Activated T-cell treated with anti-CD3 and anti-CD28 coated beads for 1 hour (primary cell): ENCODE data around the gene PFDN5.

Experiments used
- DNase-seq: peaks from one replicate; pipeline ENCODE4 v3.0.0-alpha.2; 2020; ENCODE audit warnings: low read depth

Gene PFDN5

DNA sequence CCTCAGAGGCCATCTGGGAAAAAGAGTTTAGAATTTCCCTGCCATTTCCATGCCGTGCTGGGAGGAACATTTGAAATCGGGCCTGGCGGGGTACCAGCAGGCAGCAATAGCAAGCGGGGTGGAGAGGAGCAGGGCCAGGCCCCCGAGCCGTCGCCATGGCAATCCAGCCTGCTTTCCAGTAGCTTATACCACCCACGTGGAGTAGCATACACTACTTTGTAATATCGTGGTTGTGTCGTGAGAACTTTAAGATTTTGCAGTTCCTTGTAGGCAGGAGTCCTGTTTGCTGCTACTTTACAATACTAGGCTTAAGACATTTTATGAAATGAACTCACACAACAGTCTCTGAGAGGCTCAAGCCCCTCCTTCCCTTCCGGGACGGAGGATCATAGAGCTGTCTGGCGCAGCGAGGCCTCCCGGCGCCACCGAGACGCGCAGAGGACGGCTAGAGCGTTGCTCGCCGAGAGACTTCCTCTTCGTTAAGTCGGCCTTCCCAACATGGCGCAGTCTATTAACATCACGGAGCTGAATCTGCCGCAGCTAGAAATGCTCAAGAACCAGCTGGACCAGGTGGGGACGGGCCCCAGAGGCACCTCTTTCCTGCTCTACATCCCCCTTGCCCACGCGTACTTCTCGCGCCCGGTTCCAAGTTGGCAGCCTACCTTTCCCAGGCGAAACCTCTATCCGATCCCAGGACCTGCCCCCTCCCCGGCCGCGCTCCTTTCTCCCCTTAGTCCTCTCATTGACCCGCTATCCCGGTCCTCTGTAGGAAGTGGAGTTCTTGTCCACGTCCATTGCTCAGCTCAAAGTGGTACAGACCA lies at the start of gene PFDN5:
Gene PFDN5 (plus strand): TSS at position 473 of the 821 bp plus-strand sequence. CDS start 26 bp downstream, at position 499.
- DNase-seq, result peak; percentile 73

DNA sequence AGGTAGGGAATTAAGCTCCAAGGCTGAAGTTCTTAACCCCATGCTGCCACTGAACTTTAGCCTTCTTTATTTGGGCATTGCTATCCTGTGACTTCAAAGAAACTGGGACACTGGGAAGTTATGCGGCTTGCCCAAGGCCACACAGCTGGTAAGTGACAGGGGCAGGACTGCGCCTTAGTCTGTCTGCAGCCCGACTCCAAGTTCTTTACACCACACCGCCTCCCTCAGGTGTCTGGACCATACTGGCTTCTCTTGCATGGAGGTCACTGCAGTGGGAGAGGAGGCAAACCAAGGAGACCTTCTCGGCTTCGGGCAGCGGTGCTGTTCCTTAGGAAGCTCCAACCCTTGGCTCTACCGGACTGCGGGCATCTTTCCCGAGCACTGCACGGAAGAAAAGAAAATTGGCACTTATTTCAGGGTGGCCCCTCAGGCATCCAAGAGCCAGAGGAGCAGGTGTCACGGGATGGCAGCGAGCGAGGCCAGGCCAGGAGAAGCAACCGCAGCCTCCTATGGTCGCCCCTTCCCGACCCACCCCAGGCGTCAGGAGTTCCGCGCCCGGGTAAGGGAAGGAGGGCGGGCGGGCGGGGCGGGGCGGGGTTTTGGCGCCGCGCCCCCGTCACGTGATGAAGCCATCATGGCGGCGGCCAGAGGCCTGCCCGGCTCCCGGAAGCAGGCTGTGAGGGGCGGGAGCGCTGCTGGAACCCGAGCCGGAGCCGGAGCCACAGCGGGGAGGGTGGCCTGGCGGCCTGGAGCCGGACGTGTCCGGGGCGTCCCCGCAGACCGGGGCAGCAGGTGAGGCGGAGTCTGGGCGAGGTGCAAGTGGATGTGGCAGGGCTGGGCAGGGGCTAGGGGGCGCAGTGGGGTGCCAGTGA lies 43.6 kb upstream of the PFDN5 start:
- peak; percentile 60 for DNase-seq

GRCh38 chr12:53252349-53252916 lies 42.9 kb upstream of the PFDN5 start:
- no peak for DNase-seq

DNA sequence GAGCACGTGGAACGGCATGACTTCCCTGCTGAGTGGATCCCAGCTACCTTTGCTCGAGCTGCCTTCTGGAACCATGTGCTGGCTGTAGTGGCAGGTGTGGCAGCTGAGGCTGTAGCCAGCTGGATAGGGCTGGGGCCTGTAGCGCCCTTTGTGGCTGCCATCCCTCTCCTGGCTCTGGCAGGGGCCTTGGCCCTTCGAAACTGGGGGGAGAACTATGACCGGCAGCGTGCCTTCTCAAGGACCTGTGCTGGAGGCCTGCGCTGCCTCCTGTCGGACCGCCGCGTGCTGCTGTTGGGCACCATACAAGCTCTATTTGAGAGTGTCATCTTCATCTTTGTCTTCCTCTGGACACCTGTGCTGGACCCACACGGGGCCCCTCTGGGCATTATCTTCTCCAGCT lies 42.0 kb upstream of the PFDN5 start:
- DNase-seq, result no peak

DNA sequence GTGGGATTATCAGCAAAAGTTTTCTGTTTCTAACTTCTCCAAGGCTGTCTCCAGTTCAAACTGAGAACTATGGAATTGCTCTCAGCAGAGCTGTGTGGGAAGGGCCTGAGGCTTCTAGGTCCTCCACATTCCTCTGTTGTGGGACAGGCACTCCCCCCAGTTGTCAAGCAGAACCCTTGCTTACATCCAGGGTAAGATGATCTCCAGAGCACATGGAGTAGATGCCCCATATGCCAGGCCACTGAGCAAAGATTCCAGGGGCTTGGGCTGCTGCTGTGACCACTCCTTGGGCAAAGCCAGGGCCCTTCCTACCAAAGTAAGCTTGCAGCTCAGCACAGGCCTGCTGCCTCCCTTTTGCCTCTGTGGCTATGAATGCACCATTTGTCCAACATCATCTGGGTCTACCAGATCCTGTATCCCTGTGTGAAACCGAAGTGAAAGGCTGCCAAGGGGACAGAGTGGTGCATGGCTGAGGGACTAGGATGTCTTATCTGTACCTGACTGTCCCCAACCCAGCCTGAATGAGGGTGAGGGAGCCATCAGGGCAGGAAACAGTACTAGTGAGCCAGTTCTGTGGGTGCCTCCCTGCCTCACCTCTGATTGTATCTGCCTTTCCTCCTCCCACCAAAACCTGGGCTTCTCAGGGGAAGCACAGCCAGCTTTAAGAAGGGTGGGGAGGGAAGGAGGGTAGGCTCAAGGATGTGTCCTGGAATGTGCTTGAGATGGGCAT lies 40.4 kb upstream of the PFDN5 start:
- no peak for DNase-seq

- no peak for DNase-seq
These were observed 39.3 kb upstream of the PFDN5 start for GRCh38 chr12:53255996-53256395.

- DNase-seq, result no peak
These were observed 36.5 kb upstream of the PFDN5 start for GRCh38 chr12:53258541-53259539.

DNA sequence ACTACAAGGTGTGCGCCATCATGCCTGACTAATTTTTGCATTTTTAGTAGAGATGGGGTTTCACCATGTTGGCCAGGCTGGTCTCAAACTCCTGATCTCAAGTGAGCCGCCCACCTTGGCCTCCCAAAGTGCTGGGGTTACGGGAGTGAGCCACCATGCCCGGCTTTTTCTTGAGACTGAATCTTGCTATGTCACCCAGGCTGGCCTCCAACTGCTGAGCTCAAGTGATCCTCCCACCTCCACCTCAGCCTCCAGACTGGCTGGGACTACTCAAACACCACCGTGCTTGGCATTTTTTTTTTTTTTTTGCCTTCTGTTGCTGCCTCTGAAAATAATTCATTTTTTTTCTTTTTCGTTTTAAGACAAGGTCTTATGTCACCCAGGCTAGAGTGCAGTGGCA lies 35.5 kb upstream of the PFDN5 start:
- DNase-seq, result no peak

- DNase-seq, result no peak
These were observed 29.6 kb upstream of the PFDN5 start for GRCh38 chr12:53265783-53266182.

GRCh38 chr12:53267306-53267998 lies 27.9 kb upstream of the PFDN5 start:
- no peak for DNase-seq

- peak; percentile 74 for DNase-seq
These were observed 27.2 kb upstream of the PFDN5 start, which contains the start of gene ESPL1 for GRCh38 chr12:53267999-53268629. ESPL1 (plus strand) TSS chr12:53268299; CDS start chr12:53268767, 468 bp downstream.

DNA sequence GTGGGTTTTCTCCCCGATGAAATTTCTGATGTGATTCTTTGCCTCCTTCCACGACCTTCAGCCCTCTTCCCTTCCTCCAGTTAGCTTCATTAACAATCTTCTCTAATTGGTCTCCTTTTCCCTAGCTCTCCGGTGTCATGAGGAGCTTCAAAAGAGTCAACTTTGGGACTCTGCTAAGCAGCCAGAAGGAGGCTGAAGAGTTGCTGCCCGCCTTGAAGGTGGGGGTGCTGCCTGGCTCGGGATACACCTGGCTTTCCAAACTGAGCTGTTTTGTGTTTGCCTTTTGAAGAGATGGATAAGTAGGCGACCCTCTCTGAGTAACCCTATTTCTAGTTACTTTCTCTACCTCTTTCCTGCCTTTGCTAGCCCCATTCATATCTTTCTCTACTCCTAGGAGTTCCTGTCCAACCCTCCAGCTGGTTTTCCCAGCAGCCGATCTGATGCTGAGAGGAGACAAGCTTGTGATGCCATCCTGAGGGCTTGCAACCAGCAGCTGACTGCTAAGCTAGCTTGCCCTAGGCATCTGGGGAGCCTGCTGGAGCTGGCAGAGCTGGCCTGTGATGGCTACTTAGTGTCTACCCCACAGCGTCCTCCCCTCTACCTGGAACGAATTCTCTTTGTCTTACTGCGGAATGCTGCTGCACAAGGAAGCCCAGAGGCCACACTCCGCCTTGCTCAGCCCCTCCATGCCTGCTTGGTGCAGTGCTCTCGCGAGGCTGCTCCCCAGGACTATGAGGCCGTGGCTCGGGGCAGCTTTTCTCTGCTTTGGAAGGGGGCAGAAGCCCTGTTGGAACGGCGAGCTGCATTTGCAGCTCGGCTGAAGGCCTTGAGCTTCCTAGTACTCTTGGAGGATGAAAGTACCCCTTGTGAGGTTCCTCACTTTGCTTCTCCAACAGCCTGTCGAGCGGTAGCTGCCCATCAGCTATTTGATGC lies 26.4 kb upstream of the PFDN5 start:
- DNase-seq, result no peak

- no peak for DNase-seq
These were observed 20.9 kb upstream of the PFDN5 start for GRCh38 chr12:53274445-53274844.

DNA sequence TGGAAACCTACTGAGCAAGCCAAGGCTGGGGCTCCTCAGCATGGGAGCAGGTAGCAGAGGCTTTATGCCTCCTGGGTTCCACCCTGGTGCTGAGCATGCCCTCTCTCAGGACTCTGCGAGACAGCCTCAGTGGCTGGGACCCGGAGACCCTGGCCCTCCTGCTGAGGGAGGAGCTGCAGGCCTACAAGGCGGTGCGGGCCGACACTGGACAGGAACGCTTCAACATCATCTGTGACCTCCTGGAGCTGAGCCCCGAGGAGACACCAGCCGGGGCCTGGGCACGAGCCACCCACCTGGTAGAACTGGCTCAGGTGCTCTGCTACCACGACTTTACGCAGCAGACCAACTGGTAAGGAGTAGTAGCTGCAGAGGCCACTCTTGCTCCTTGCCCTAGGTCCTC lies 18.8 kb upstream of the PFDN5 start:
- no peak for DNase-seq

GRCh38 chr12:53277981-53278380 lies 17.4 kb upstream of the PFDN5 start:
- no peak for DNase-seq

DNA sequence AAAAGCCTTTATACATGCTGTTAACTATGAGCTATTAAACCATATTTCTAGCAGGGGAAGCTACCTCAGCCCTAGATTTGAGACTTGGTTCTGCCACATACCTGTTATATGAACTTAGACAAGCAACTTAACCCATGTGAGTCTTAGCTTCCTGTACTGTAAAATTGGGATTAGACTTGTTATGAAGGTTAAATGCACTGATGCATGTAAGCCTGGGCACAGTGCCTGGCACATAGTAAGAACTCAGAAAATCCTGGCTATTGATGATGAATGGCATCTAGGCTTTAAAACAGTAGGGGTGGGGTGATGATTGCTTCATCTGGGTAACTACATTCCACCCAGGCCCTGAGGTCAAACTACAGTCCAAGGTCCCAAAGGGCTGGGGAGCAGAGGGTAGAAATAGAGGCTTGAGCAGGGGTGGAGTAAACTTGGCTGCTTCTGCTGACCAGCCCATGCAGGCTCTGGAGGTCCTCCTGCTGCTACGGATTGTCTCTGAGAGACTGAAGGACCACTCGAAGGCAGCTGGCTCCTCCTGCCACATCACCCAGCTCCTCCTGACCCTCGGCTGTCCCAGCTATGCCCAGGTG lies 16.0 kb upstream of the PFDN5 start:
- DNase-seq, result no peak

GRCh38 chr12:53279888-53280498 lies 15.3 kb upstream of the PFDN5 start:
- no peak for DNase-seq

DNA sequence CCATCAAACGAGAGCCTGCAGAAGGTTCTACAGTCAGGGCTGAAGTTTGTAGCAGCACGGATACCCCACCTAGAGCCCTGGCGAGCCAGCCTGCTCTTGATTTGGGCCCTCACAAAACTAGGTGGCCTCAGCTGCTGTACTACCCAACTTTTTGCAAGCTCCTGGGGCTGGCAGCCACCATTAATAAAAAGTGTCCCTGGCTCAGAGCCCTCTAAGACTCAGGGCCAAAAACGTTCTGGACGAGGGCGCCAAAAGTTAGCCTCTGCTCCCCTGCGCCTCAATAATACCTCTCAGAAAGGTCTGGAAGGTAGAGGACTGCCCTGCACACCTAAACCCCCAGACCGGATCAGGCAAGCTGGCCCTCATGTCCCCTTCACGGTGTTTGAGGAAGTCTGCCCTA lies 8.9 kb upstream of the PFDN5 start:
- no peak for DNase-seq
